Measurements from ENCODE around the gene HDAC1. TPM values are rescaled to one million over a fixed set of nuclear protein-coding genes. Genes with fewer than 3 reads are reported as not detected.

HDAC1 gene
- total and polyA plus RNA-seq, 2 of the 8 experiments (the other 6 are each of a cell fraction or from before 2014, with no cell fraction given) = 111 to 125 TPM

DNA sequence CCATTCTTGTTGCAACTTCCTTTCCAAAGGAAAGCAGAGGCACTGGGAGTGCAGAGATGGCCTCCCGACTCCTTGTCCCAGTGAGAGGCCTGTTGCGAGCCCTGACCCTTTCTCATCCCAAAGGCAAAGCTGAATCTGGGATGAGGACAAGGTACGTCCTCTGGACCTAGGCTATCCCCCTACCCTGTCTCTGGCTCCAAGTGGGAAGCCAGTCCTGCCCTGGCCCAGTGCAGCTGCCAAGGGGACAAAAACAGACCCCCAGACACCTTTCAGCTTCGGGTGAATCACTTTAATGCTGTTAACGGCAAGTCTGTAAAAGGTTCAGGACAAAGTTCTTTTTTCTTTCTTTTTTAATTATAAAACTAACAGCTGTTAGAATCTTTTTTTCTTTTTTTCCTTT is 73.0 kb downstream of the HDAC1 start:
- H3K56ac ChIP-seq (replicated peaks; ENCODE audit: insufficient read length, low read depth, low read length) = no peak overlapping the region
- H3K23me2 ChIP-seq (ENCODE audit: low read depth, low read length) = peaks cover 9% of the 10 kb centered on the region; the same call in 1 of the 2 replicates
- WGBS, 2 experiments (ENCODE audit: extremely low coverage in 1 of 2, insufficient coverage in 1 of 2, insufficient read length in 1 of 2, insufficient replicate concordance in 2 of 2, low coverage in 1 of 2, low lambda C conversion rate in 2 of 2, missing lambda C conversion rate in 1 of 2) = 85% methylated on average over 4 of the region's 5 CpGs; no CpG with 5 or more reads in 1 of the 2 experiments
- no peak overlapping the region for H2BK5ac ChIP-seq (ENCODE audit: low read depth, low read length)
- H3K18ac ChIP-seq (ENCODE audit: extremely low read depth, low read length) = no peak overlapping the region
- H4K91ac ChIP-seq (replicated peaks; ENCODE audit: insufficient read length, low read length) = no peak overlapping the region
- H2BK15ac ChIP-seq (ENCODE audit: low read length) = no peak overlapping the region
- H3K9me3 ChIP-seq (ENCODE audit: insufficient read depth in 2 of 2, low read depth in 1 of 2, low read length in 1 of 2) = no peaks in the 10 kb centered on the region; a peak in 1 of 4 replicates
- no peak overlapping the region for H3K4me2 ChIP-seq (ENCODE audit: insufficient read depth in 1 of 2, low read depth in 2 of 2, low read length in 2 of 2)
- no peak overlapping the region for H2BK120ac ChIP-seq (replicated peaks; ENCODE audit: low read depth, low read length)
- POLR2A ChIA-PET (ENCODE audit: partially characterized antibody) = interaction anchor here (0.8 to 6.2 kb wide), 5 partner anchors 10 to 159 kb away, joined by 4 to 39 read pairs (median 6); partner anchors contain the start of genes IQCC and MARCKSL1
- DNase-seq (ENCODE audit: low read depth in 1 of 2, low spot score in 2 of 2) (no peak), FAIRE-seq (no peak)
- no peak overlapping the region for H3K23ac ChIP-seq (ENCODE audit: insufficient read length)
- no peaks in the 10 kb centered on the region for H3K79me2 ChIP-seq (ENCODE audit: control insufficient read depth in 1 of 2, insufficient read depth in 2 of 2, low read length in 2 of 2)
- H3K4ac ChIP-seq (replicated peaks; ENCODE audit: insufficient read length, low read depth, low read length) = no peak overlapping the region
- TF ChIP-seq ZNF274 (IDR thresholded peaks at IDR 0.05; ENCODE audit: borderline replicate concordance, extremely low read depth, low read length) (no peak), CBX8 (IDR thresholded peaks at IDR 0.05; ENCODE audit: borderline replicate concordance, low read depth, low read length) (no peak), RBBP5 (IDR thresholded peaks at IDR 0.05; ENCODE audit: borderline replicate concordance, low read depth, low read length) (no peak), BRCA1 (IDR thresholded peaks at IDR 0.05; ENCODE audit: low read depth, low read length) (no peak), FOSL1 (IDR thresholded peaks at IDR 0.05; ENCODE audit: insufficient read depth, low read depth, low read length) (no peak)
- H3K79me1 ChIP-seq (ENCODE audit: low read depth, low read length) = no peaks in the 10 kb centered on the region
- H3K36me3 ChIP-seq (ENCODE audit: control insufficient read depth in 2 of 4, insufficient read depth in 4 of 4, low read length in 3 of 4) = peaks cover 5 to 47% (median 23%) of the 10 kb centered on the region in 4 experiments; a peak in 7 of 8 replicates
- peaks cover 3 to 18% (median 14%) of the 10 kb centered on the region in 4 experiments for H3K27me3 ChIP-seq (replicated peaks in 1 of 4; ENCODE audit: control insufficient read depth in 3 of 4, extremely low read depth in 1 of 4, insufficient read depth in 3 of 4, low read length in 3 of 4)
- peaks cover 2 to 6% of the 10 kb centered on the region in 2 experiments for H4K20me1 ChIP-seq (replicated peaks in 1 of 2; ENCODE audit: control insufficient read depth in 1 of 2, insufficient read depth in 2 of 2, low read length in 2 of 2)
- no peak overlapping the region for H2AK5ac ChIP-seq (ENCODE audit: low read depth, low read length)
- H3K9ac ChIP-seq (replicated peaks in 1 of 4; ENCODE audit: extremely low read depth in 1 of 4, low read depth in 3 of 4, low read length in 3 of 4) = no peak overlapping the region
- H3K4me3 ChIP-seq (ENCODE audit: extremely low read depth in 1 of 4, insufficient read depth in 2 of 4, low read depth in 3 of 4, low read length in 4 of 4) = no peak overlapping the region
- H4K5ac ChIP-seq (ENCODE audit: insufficient read length, low read depth, low read length) = no peak overlapping the region
- no peak overlapping the region for H2BK20ac ChIP-seq (ENCODE audit: low read length)
- H4K8ac ChIP-seq (ENCODE audit: extremely low read depth, insufficient read depth, low read length) = no peak overlapping the region
- CTCF ChIA-PET (ENCODE audit: partially characterized antibody) = no interaction called here
- no peak overlapping the region for H3K27ac ChIP-seq (ENCODE audit: low read depth, low read length)
- H2AFZ ChIP-seq (ENCODE audit: low read length) = no peak overlapping the region
- peaks cover 0 to 3% (median 1%) of the 10 kb centered on the region in 4 experiments; a peak in 4 of 7 replicates for H3K4me1 ChIP-seq (replicated peaks in 1 of 4; ENCODE audit: control insufficient read depth in 3 of 4, insufficient read depth in 4 of 4, low read length in 3 of 4)
- no peak overlapping the region for H3K14ac ChIP-seq (ENCODE audit: insufficient read length)
- H2BK12ac ChIP-seq (ENCODE audit: low read depth, low read length) = no peak overlapping the region
